ENCODE results near the gene EME2. TPM values are rescaled to one million over a fixed set of nuclear protein-coding genes. Genes with fewer than 3 reads are reported as not detected.

Gene EME2
- total RNA-seq, 6 donors from 2014 or later, result 10.8 to 87.0 (median 21.5) TPM

GRCh38 chr16:1740781-1741490 lies 31.7 kb upstream of the EME2 start:
- TF ChIP-seq EP300 (IDR thresholded peaks at IDR 0.05), result no peak
- TF ChIP-seq POLR2A (IDR thresholded peaks at IDR 0.05), result no peak
- no peak for TF ChIP-seq CTCF (IDR thresholded peaks at IDR 0.05)
- TF ChIP-seq POLR2AphosphoS5 (IDR thresholded peaks at IDR 0.05), result no peak
- H3K4me3 ChIP-seq, result no peak overlapping the region
- H3K27ac ChIP-seq, result no peak overlapping the region
- DNase-seq, result peak in 1 of 2 donors; percentile 64
- H3K4me1 ChIP-seq, result no peaks in the 10 kb centered on the region
- H3K27me3 ChIP-seq, result no peaks in the 10 kb centered on the region
- peak in 1 of 2 donors; percentile 42 for ATAC-seq (ENCODE audit: low FRiP score in 2 of 2)
- peaks cover 0 to 50% (median 42%) of the 10 kb centered on the region in 4 donors for H3K36me3 ChIP-seq
- WGBS, 2 donors, result 94% methylated on average over 16 to 30 of the region's 30 CpGs
- H3K9me3 ChIP-seq, result no peaks in the 10 kb centered on the region

- H3K4me1 ChIP-seq, result no peaks in the 10 kb centered on the region
- ATAC-seq (ENCODE audit: low FRiP score in 2 of 2), result no peak
- peaks cover 0 to 57% (median 45%) of the 10 kb centered on the region in 4 donors for H3K36me3 ChIP-seq
- no peak overlapping the region for H3K4me3 ChIP-seq
- 80 to 94% methylated on average over 1 to 19 of the region's 19 CpGs for WGBS, 2 donors
- H3K27me3 ChIP-seq, result no peaks in the 10 kb centered on the region
- H3K27ac ChIP-seq, result no peak overlapping the region
- no peak for TF ChIP-seq EP300 (IDR thresholded peaks at IDR 0.05)
- no peak for TF ChIP-seq POLR2A (IDR thresholded peaks at IDR 0.05)
- no peak for TF ChIP-seq POLR2AphosphoS5 (IDR thresholded peaks at IDR 0.05)
- no peak for TF ChIP-seq CTCF (IDR thresholded peaks at IDR 0.05)
- H3K9me3 ChIP-seq, result no peaks in the 10 kb centered on the region
- peak in 1 of 2 donors; percentile 59 for DNase-seq
Measured at GRCh38 chr16:1741553-1742165, 31.0 kb upstream of the EME2 start.

- H3K4me1 ChIP-seq, result no peaks in the 10 kb centered on the region
- ATAC-seq (ENCODE audit: low FRiP score in 2 of 2) (no peak), DNase-seq (peak in 1 of 2 donors; percentile 71)
- H3K36me3 ChIP-seq, result peaks cover 6 to 77% (median 65%) of the 10 kb centered on the region in 4 donors
- H3K9me3 ChIP-seq, result no peaks in the 10 kb centered on the region
- TF ChIP-seq POLR2A (IDR thresholded peaks at IDR 0.05), result no peak
- TF ChIP-seq POLR2AphosphoS5 (IDR thresholded peaks at IDR 0.05), result no peak
- no peak for TF ChIP-seq CTCF (IDR thresholded peaks at IDR 0.05)
- 92 to 97% methylated on average over 18 to 28 of the region's 32 CpGs for WGBS, 2 donors
- no peak overlapping the region for H3K4me3 ChIP-seq
- H3K27me3 ChIP-seq, result no peaks in the 10 kb centered on the region
- H3K27ac ChIP-seq, result no peak overlapping the region
Measured at GRCh38 chr16:1743376-1744337, 29.0 kb upstream of the EME2 start.

GRCh38 chr16:1744338-1744840 lies 28.2 kb upstream of the EME2 start:
- TF ChIP-seq POLR2A (IDR thresholded peaks at IDR 0.05) (no peak), EP300 (IDR thresholded peaks at IDR 0.05) (no peak), POLR2AphosphoS5 (IDR thresholded peaks at IDR 0.05) (no peak), CTCF (IDR thresholded peaks at IDR 0.05) (no peak)
- H3K27me3 ChIP-seq, result no peaks in the 10 kb centered on the region
- no peak for ATAC-seq (ENCODE audit: low FRiP score in 2 of 2)
- H3K27ac ChIP-seq, result no peak overlapping the region
- peaks cover 9 to 84% (median 73%) of the 10 kb centered on the region in 4 donors for H3K36me3 ChIP-seq
- H3K4me3 ChIP-seq, result no peak overlapping the region
- H3K9me3 ChIP-seq, result no peaks in the 10 kb centered on the region
- no peaks in the 10 kb centered on the region for H3K4me1 ChIP-seq
- peak in 1 of 2 donors; percentile 60 for DNase-seq
- 94% methylated on average over 17 to 24 of the region's 24 CpGs for WGBS, 2 donors

Measured in upper lobe of left lung (tissue), 6 donors.